GM19468 (cell line): ENCODE data around the gene CARD11.
"Not testable (repeated sequence)": the region's sequence is repeated elsewhere in the genome, so short reads cannot be mapped to it uniquely, and the experiment has no call there.

ENCODE experiments used
- ATAC-seq: cut with Tn5 transposase; IDR thresholded peaks from one replicate; pipeline ENCODE4 v1.9.1; 2021; ENCODE audit warnings: mild to moderate bottlenecking, moderate library complexity, moderate number of reproducible peaks; ENCODE audit not compliant: unreplicated experiment; ENCODE audit errors: extremely low read depth

The CARD11 gene

DNA sequence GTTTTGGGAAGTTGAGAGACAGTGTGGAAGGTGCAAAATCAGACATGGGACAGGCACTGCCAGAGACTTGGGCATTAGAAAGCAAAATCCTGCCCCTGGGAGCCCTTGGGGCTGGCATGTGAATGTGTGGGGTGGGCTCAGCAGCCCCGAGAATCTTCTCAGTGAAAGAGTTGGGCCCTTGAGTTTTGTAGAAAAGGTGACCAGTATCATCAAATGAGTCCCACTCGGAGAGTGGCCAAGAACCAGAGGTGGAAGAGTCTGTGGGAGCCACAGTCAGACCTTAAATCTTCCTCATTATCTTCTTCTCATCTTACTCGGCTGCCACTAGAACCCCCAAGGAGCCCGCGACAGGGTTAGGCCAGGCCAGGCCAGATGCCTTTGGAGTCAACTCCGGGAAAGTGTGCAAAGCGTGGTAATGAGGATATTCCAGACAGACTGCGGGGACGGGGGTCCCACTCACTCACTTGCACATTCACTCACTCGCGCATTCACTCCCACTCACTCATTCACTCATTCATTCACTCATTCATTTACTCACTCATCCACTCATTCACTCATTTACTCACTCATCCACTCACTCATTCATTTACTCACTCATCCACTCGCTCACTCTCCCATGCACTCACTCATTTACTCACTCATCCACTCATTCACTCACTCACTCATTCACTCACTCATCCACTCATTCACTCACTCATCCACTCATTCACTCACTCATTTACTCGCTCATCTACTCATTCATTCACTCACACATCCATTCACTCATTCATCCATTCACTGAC is 74.9 kb downstream of the CARD11 start:
- ATAC-seq = no peak

GRCh38 chr7:2968176-2968575 is 75.5 kb downstream of the CARD11 start:
- ATAC-seq = no peak

GRCh38 chr7:2967705-2968104 is 76.0 kb downstream of the CARD11 start:
- ATAC-seq = no peak

DNA sequence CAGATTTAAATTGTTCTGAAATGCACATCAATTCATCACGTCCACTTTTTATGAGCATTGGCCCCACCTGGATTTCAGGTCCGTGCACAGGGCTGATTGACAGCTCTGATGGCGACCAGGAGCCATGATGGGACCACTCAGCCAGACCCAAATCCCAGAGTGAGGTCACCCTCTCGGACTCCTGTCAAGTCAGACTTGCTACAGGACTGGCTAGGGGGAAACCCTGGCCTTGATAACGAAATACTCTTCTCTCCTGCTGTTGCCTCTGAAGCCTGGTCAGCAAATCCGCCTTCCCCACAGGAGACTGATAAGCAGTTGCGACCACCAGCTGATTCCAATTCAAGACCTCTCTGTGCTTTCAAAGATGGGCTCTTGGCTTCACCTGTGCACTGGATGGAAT is 76.4 kb downstream of the CARD11 start:
- ATAC-seq = no peak

GRCh38 chr7:2966466-2967078 is 77.1 kb downstream of the CARD11 start:
- no peak for ATAC-seq

GRCh38 chr7:2965745-2966270 is 77.9 kb downstream of the CARD11 start:
- ATAC-seq = no peak

DNA sequence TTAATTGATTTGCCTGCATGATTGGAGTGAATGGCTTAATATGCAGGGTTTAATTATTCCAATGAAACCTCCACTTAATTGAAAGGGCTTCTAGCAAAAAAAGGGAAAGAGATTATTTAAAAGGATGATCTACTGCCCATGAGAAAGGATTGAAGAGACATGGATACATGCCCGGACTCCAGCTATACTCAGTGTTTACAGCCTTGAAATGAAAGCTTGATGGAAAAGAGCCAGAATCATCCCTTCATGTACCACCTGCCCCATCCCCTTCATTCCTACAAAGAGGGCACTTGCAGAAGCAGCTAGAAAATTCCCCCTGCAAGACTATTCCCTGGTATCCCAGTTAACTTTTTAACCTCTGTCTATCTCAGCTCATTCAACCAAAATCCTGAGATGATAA is 78.4 kb downstream of the CARD11 start:
- ATAC-seq = no peak

GRCh38 chr7:2964208-2964607 is 79.5 kb downstream of the CARD11 start:
- ATAC-seq = no peak

DNA sequence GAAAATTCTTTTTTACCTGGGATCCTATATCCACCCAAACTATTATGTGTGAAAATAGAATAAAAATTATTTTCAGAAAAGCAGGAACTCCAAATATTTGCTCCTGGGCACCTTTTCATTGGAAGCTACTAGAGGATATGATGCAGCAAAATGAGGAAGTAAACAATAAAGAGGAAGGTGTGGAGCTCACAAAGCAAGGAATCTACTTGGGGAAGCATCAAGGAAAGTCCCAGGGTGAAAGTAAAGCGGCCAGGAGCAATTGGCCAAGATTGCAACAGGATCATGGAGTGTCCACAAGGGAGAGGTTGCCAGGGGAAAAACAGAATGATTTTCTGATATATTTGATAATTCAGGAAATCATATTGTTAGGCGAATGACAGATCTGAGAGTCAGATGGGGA is 80.8 kb downstream of the CARD11 start:
- ATAC-seq = no peak

- no peak for ATAC-seq
Measured at GRCh38 chr7:2959828-2960599, 83.7 kb downstream of the CARD11 start.

- no peak for ATAC-seq
Measured at GRCh38 chr7:2959103-2959680, 84.5 kb downstream of the CARD11 start.

- ATAC-seq = no peak
Measured at GRCh38 chr7:2958416-2959102, 85.1 kb downstream of the CARD11 start.

DNA sequence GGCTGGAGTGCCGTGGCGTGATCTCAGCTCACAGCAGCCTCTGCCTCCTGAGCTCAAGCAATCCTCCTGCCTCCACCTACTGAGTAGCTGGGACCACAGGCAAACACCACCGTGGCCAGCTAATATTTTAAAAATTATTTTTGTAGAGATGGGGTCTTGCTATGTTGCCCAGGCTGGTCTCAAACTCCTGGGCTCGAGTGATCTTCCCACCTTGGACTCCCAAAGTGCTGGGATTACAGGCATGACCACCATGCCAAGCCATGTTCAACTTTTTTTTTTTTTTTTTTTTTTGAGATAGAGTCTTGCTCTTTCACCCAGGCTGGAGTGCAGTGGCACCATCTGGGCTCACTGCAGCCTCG is 86.3 kb downstream of the CARD11 start:
- ATAC-seq = not testable (repeated sequence)

DNA sequence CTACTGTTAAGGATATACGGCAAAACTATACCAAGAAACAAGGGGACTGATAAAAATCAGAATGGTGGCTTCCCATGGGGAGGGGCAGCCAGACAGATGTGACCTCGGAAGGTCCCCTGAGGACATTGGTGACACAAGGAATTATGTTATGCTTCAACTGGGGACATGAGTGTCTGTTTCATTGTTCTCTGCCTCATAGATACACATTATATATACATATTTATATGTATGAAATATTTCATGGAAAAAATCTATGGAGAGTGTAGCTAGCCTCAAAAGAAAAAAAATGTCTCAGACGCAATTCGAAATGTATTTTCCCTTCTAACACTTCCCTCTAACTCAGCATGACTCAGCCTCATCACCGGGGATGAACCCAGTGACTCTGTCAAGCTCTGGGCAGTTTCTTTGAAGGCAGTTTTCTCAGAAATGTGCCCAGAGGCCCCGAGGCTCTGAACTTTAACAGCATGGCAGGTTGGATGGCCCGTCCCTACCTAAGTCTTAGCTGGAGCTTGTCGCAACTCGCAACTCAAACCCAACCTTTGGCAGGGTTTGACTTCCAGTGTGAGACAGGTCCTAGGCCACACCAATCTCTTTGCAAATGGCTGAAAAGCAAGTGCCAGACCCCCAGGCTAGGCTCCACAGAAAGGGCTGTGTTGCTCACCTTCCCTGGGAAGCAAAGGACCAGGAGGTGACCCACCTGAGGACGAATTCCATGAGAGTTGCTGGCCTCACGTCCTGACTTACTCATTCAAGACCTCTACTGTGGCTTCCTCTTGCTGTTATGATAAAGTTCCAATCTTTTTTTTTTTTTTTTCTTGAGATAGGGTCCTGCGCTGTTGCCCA is 86.9 kb downstream of the CARD11 start:
- ATAC-seq = no peak

DNA sequence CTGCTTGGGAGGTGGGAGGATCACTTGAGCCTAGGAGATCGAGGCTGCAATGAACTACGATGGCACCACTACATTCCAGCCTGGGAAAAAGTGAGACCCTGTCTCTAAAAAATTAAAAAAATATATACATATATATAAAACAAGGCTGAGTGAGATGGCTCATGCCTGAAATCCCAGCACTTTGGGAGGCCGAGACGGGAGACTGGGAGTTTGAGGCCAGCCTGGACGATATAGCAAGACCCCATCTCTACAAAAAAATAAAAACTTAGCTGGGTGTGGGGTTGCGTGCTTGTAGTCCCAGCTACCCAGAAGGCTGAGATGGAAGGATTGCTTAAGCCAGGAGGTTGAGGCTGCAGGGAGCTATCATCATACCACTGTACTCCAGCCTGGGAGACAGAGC is 87.6 kb downstream of the CARD11 start:
- ATAC-seq = no peak

- no peak for ATAC-seq
Measured at GRCh38 chr7:2955269-2955668, 88.4 kb downstream of the CARD11 start.

DNA sequence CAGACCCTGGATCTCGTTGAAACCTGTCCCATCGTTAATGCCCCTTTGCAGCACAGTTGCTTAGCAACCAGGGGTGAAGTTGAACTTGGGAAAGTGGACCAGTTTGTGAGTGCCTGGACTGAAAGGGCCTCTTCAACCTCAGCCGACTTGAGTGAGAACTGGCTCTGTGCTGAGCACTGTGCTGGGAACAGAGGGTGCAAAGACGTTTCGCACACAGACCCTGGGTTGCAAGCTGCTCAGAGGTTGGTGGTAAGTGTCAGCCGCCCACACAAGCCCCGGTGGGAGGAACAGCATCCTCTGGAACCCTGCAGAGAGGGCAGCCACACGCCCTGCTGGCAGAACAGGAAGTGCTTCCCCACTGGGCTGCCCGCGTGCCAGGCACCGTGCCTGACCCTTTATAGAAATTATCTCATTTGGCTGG is 89.2 kb downstream of the CARD11 start:
- no peak for ATAC-seq

GRCh38 chr7:2953588-2954407 is 89.9 kb downstream of the CARD11 start:
- no peak for ATAC-seq
